ENCODE results near the gene ABLIM3. TPM values are rescaled to one million over a fixed set of nuclear protein-coding genes. Genes with fewer than 3 reads are reported as not detected.
A peak's percentile ranks its signal among the peaks of the same experiment; 100 is the strongest.

ABLIM3 gene
- polyA plus RNA-seq, 1 donor = 1.1 TPM

DNA sequence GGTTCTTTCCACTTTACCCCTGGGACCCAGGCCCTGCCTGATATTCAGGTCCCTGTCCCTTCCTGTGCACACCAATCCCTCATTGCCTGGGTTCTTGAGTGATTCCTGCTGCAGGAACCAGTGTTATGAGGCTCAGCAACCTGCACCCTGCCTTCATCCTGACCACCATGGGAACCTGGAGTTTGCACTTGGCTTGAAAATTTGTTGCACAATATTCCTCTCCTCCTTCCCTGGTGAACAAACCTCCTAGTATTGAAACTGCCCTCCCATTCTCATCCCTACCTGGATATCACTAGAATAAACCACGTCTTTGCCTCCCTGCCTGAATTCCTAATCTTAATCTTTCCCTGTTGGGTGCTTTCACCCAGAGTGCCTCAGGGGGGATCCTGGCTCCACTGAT lies 78.3 kb downstream of the ABLIM3 start:
- DNase-seq = no peak

DNA sequence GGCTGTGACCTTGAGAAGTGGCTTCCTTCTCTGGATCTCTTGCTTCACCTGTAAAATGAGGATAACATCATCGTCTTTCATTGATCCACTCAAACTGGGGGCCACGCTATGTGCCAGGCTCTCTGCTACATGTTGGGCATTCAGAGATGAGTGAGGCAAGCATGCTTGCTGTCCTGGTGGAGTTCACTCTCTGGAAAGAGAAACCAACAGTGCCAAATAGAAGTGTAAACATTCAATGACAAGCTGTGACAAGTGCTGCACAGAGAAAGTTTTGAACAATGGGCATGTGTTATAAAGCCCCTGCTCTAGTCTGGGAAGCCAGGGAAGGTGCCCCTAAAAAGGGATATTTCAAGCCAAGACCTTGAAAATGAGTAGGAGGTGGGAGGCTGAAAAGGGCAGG lies 79.5 kb downstream of the ABLIM3 start:
- no peak for DNase-seq

DNA sequence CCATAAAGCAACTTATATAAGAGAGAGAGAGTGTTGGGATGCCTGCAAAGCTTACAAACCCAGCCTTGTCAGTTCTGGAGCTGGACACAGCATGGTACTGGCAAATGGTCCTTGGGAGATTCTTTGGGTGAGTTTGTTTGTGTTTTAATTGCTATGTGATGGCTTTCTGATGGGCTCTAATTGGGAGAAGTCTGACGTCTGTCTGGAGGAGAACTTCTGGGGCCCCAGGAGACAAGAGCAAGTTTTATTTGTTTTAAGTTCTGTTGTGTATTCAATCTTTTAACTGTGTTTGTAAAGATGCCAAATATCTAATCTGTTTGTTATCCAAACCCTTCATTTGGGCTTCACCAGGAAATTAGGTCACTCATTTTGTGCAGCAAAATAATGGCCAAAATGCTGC lies 80.0 kb downstream of the ABLIM3 start:
- DNase-seq = no peak

DNA sequence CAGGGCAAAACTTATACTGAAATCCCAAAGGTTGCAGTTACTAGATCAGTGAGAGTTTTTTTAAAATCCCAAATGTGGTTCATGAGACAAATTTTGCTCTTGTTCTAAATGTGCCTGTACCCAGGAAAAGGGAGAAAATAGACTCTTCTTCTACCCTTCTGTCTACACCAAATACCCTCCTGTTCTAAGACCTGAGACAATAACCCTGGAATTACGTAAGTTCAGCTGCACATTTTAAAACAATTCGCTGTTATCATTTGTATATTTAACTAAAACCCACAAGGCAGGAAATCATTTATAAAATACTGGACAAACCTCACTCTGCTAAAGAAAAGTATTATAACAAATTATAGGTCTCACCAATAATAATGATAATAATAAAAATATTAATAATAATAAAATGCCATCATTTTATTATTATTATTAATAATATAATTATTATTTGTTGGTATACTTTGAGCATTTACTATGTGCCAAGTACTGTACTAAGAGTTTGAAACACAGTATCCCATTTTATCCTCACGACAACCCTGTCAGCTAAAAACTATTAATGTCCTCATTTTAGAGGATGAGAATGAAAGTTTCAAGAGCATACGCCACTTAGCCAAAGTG lies 80.5 kb downstream of the ABLIM3 start:
- DNase-seq = no peak

DNA sequence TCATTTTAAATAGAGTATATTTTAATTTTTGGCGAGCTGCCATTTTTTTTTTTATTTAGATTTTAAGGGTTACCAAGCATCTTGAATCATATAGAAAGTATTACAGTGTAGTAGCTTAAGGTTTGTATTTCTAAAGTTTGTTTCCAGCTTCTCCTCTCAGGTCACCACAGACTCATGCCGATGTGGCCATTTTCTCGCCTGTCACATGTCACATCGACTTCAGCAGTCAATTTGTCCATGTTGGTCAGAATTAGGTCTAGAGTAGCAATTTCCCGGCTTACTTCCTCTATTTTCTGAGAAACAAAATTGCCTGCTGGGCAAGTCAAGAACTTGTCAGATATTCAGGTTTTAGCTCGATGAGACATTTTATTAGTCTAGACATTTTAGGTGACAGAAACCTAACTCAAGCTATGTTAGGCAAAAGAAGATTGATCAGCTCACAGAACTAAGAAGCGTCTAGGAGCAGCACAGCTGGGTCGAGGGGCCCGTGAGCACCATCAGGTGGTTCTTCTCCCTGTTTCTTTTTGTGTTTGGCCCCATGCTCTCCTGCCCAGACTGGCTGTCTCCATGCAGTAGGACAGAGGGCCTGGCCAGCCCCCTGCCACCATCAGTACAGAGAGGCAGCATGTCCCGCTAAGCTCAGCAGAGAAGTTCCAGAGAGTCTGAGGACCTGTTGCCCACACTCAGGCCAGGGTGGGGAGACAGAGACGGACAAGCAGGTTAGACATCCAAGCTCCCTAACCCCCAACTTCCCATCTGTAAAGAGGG lies 82.0 kb downstream of the ABLIM3 start:
- DNase-seq = no peak

DNA sequence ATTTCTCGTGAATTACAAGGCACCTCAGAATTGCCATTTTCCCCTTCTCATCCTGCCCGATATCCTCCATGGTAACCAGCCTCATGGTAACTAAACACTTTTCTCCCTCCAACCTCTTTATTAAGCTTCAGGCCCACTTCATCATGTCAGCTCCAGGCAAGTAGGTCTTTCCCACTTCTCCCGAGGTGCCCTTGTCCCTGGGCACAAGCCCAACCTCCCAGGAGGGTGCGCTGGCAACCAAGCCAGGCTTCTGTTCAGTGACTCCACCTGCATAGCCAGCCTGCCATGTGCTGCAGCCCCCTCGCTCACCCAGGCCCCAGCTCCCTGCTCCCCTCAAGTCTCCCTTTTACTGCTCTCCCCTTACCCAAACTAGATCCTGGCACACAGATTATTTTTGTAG lies 83.0 kb downstream of the ABLIM3 start:
- DNase-seq = no peak

DNA sequence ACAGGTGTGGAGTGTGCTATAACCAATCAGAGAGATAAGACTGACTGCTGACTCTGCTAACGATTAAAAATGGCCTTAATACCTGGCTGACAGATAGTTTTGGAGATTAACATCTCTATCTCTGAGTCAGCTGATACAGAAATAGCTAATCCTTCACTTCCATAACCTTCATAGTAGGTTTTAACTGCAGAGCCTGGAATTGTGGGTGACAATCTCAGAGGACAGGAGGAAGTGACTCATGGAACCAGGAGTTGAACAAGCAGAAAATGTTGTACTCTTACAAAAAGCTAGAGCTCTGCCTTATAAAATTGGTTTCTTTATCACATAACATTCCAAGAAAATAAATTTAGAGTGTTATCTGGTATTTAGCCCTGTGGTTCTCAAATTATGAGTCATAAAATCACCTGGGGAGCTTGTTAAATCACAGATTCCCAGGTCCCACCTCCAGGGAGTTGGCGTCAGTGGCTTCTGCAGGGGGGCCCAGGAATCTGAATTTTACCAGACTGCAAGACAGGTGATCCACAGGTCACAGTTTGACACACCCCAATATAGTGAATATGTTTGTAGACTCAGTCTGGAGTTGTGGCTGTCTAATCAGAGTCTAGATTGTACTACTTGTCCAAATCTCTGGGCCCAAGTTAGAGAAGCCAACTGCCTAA lies 86.0 kb downstream of the ABLIM3 start:
- DNase-seq = no peak

DNA sequence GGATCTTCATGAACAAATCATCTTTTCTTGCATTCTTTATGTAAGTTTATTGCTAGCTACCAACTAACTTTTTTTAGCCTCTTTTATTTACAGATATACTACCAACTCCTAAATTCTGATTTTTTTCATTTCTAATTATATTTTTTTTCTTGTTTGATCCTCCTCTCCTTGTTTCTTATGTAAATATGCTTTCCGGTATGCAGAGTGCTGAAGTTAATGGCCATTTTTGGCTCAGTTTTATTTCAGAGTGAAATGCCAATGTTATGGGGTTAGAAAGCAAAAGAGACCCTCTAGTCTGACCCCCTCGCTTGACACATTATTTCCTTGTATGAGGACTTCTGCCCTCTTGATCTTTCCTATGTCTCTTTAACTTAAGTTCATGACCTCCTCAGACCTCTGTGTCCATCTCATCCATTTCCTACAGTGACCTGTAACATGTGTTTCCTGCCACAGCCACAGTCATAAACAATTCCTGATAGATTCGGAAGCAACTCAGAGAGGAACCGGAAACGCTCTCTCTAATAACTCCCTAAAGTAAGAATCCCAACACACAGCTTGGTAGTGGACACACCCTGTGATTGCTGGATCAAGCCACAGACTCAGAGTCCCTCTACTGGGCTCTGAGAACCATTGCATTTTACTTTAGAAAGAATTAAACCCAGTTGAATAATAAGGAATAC lies 87.5 kb downstream of the ABLIM3 start:
- peak; percentile 39 for DNase-seq

DNA sequence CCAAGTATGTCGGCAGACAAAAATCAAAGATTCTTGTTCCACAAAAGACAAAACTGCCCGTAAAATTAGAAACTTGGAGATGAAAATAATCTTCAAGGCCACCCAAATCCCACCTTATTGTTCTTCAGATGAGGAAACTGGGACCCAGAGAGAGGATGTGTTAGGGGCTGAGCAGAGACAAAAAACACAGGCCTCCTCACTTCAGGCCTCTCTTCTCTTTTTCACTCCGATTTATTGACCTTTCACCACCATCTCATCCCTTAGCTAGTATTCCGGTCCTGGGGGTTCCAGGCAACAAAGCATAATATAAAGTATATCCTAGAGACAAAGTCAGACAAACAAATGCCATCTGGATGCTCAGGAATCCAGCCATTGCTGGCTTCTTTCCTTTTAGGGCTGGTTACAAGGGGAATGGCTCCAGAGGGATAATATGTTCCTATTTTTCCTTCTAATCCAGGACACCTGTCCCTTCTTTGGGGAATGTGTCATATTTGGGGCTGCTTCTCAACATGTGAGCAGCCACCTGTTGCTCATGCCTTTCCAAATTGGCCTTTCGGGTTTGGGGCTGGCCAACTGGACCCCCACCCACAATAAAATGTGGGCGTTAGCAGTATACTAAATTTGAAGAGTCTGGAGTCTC lies 88.1 kb downstream of the ABLIM3 start:
- DNase-seq = no peak

DNA sequence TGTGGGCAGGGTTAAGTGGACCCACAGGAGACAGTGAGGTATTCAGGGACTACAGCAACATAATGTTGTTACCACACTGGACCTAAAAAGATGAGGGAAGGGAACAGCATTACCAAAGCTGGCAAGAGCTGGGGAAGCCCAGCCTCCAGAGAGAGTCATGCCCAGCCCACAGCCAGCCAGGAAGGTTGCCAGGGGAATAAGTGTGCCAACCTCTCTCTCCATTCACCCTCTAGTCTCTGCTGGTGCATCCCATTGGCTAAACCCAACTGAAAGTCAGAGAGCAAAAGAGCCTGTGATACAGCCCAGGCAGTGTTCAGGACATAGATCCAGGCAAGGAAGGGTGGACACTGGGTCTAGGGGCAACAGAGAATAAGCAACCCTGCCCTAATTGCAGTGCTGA lies 94.5 kb downstream of the ABLIM3 start:
- DNase-seq = no peak

DNA sequence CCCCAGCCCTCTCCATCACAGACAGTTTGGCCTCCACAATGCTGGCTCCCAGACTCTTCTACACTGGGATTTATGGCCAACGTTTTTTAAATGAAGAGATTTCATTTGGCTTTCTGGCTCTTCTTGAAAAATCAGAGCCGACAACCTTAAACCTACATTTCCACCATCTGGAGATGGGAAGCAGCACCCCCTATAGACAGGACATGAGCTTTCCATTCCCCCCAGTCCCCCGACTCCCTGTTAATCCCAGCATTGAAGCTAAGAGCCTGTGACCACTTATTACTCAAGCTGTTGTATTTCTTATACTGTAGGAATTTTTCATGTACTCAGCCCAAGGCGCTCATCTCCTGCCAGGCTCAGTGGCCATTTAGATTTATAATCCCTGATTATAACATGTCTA lies 96.4 kb downstream of the ABLIM3 start:
- no peak for DNase-seq

DNA sequence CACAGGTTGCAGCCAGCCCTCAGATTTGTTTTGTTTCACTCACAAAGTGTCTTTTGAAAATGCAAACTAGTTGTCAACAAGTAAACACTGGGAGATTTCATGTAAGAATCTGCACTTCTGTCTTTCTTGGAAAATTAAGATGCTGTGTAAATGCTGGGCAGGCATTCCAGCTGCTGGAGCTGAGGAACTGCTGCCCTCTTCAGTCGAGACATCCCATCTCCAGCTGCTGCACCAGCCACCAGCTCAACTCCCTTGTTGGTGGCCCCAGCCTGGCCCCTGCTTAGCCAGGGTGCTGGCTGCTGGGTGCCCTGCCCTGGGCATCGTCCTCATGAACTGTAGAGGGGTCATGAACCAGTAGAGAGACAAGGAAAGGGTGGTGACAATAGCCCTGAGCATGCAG lies 97.2 kb downstream of the ABLIM3 start:
- no peak for DNase-seq

DNA sequence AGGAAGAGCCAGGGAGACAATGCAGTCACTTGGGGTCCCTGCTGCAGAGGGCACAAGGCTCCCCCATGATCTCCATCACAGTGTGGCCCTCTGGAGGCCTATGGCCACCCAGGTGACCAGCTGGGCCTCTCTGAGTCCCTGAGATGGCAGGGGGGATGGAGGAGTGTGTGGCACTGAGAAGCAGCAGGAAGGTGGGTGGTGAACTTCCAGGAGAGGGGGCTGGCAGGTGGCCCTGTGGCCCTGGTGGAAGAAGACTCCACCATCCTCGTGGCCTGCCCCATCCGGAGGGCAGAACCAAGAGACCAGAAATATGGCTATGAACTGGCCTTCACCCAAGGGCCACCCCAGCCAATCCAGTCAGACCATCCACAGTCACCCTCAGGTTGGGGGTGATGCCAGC lies 98.6 kb downstream of the ABLIM3 start:
- DNase-seq = no peak

DNA sequence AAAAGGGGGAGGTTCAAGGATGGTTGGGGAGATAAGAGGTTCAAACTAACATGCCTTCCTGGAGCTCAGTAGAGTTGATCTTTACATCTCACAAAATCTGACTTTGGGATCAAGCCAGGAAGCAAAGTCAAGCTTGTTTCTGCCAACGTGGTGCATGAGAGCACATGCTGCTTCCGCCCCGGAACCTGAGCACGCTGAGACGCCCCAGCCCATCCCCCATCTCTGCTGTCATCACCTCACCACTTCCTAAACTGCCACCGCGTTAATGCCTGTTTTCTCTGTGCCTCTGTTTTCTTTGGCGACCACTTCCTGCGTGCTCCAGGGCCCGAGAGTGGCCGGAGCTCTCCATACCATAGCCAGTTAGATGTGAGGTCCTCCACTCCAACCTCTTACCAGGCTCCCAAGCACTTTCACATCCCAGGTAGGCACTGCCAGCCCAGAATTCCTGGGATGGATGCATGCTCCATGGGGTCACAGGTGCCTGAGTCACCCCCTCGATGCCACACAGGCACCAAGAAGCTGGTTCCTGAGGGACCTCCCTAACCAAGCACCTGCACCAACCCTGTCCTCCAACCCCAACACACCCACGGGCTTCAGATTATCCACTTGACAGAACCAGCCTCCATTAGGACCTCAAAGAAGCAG lies 99.2 kb downstream of the ABLIM3 start:
- no peak for DNase-seq

DNA sequence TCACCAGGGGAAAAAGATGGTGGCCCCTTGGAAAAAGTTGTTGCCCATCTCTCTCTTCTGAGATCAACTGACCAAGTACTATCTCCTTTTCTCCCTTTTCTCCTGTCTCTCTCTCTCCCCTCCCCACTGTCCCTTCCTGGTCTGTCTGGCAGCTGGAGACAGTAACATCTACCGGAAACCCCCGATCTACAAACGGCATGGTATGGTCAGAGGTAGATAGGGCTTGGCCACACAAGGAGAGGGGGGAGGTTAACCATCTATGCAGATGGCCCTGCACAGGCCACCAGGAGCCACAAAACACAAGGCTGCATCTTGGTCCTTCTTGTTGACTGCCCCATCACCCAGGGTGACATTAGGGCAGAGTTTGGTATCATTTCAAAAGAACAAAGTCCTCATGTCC lies 101.0 kb downstream of the ABLIM3 start:
- no peak for DNase-seq

DNA sequence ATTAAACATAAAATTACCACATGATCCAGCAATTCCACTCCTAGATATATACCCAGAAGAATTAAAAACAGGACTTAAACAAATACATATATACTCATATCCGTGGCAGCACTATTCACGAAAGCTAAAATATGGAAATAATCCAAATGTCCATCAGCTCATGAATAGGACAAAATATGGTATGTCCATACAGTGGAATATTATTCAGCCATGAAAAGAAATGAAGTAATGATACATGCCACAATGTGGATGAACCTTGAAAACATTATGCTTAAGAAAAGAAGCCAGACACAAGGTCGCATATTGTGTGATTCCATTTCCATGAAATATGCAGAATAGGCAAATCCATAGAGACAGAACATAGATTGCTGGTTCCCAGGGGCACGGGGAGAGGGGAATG lies 105.6 kb downstream of the ABLIM3 start:
- no peak for DNase-seq

DNA sequence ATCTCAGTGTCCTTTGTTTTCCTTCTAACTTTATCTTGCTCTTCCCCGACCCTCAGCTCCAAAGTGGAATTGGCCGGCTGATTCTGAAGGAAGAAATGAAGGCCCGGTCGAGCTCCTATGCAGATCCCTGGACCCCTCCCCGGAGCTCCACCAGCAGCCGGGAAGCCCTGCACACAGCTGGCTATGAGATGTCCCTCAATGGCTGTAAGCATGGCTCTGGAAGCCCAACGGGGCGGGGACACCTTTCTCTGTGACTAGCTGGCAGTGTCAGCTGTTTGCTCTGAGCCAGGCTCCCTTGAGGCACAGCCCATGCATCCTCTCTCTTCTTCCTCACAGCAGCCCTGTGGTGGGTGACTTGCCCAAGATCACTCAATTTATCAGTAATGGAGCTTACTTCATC lies 106.4 kb downstream of the ABLIM3 start:
- no peak for DNase-seq

DNA sequence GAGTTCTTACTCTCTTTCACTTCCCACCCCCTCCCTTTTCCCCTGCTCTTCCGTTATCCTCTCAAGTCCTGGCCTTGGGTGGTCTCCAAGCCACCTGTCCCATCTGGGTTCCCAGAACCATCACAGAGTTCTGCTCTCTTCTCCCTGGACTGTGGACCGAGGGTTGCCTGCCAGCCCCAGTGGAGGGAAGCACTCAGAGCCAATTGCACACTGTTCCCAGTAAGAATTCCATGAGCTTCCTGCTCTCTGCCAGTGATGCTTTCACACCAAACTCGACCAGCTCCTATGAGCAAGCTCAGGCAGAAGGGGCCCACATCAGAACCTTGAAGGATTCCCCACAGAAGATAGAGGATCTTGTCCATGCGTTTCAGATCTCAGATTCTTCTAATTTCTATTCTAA lies 110.3 kb downstream of the ABLIM3 start:
- no peak for DNase-seq

DNA sequence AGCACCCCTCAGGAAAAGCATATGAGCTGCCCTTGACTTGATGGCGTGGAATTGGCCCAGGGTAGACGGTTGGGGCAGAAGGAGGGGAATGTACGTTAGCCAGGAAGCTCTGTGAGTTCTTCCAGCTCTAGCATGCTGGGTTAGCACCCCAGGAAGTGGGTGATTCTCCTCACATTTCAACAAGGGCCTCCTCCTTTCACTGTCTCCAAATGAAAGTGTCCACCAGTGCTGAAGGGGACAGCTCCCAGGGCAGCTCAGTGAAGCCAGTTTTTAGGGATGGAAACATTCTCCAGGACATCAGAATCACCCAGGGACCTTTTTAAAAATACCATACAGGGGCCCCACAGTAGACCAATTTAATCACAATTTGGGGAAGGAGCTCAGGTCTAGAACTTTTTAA lies 113.2 kb downstream of the ABLIM3 start:
- peak; percentile 60 for DNase-seq

DNA sequence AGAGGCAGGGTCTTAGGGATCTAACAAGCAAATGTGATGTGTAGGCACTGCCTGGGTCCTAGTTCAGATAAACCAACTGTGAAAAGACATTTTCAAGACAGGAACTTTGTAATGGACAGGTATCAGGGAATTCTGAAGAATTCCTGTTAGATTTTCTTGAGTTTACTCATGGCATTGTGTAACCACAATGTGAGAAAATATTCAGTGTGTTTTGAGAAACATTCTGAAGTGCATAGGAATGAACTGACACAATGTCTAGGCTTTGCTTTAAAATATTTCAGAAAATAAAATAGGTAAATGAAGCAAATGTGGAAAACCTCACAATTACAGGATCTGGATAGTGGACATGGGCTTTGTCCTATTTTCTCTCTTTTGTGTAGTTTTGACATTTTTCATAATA lies 115.2 kb downstream of the ABLIM3 start:
- DNase-seq = no peak

DNA sequence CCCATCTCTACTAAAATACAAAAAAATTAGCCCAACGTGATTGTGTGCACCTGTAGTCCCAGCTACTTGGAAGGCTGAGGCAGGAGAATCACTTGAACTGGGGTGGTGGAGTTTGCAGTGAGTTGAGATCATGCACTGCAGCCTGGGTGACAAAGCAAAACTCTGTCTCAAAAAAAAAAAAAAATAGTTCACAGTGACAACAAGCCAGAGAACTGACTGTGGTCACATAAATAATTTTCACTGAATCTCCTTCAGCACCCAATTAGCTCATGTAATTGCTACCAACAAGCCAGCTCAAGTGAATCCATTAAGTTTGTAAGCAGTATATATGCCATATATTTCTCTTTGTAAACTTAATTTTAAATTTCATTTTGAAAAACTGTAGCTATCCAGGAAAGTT lies 115.8 kb downstream of the ABLIM3 start:
- DNase-seq = no peak
